ENCODE measurements around the gene TMEM52B.

TMEM52B gene

GRCh38 chr12:10190558-10191388 lies 11.9 kb downstream of the TMEM52B start:
- Histone ChIP-seq H3K4me1 (ENCODE audit: control insufficient read depth, insufficient read depth, low read length) (no peaks in the 10 kb centered on the region), H3K36me3 (ENCODE audit: control insufficient read depth in 2 of 2, insufficient read depth in 1 of 2, low read length in 2 of 2) (no peaks in the 10 kb centered on the region), H3K4me3 (ENCODE audit: low read depth, low read length) (no peak overlapping the region), H3K27ac (ENCODE audit: extremely low read depth, low read depth, low read length) (no peak overlapping the region), H3K9me3 (ENCODE audit: control insufficient read depth, insufficient read depth, low read depth, low read length) (no peaks in the 10 kb centered on the region)
- TF ChIP-seq ZNF791 (tag by site-specific recombination; IDR thresholded peaks at IDR 0.05) (no peak), ZSCAN18 (tag by site-specific recombination; IDR thresholded peaks at IDR 0.05) (no peak), ELK4 (IDR thresholded peaks at IDR 0.05; ENCODE audit: borderline replicate concordance, low read depth, low read length) (no peak), GFI1B (tag by site-specific recombination; IDR thresholded peaks at IDR 0.05) (no peak), ZFP3 (tag by site-specific recombination; IDR thresholded peaks at IDR 0.05; ENCODE audit: low read depth) (no peak), ZNF37A (tag by site-specific recombination; IDR thresholded peaks at IDR 0.05) (no peak), ZNF19 (tag by site-specific recombination; IDR thresholded peaks at IDR 0.05; ENCODE audit: low read depth) (no peak), TSHZ1 (tag by site-specific recombination; IDR thresholded peaks at IDR 0.05; ENCODE audit: borderline replicate concordance) (no peak), ZNF148 (tag by site-specific recombination; IDR thresholded peaks at IDR 0.05; ENCODE audit: borderline replicate concordance) (no peak), BCL11A (tag by site-specific recombination; IDR thresholded peaks at IDR 0.05; ENCODE audit: low read depth) (no peak), SCRT1 (tag by site-specific recombination; IDR thresholded peaks at IDR 0.05; ENCODE audit: borderline replicate concordance) (no peak), SP7 (tag by site-specific recombination; IDR thresholded peaks at IDR 0.05) (no peak), ZNF155 (tag by site-specific recombination; IDR thresholded peaks at IDR 0.05) (no peak), ZNF24 (tag by site-specific recombination; IDR thresholded peaks at IDR 0.05) (no peak), ZNF2 (tag by site-specific recombination; IDR thresholded peaks at IDR 0.05) (peak; percentile 63; the same call in 1 of the 2 replicates), ZNF624 (tag by site-specific recombination; IDR thresholded peaks at IDR 0.05) (no peak), GLI4 (tag by site-specific recombination; IDR thresholded peaks at IDR 0.05) (no peak), ZNF433 (tag by site-specific recombination; IDR thresholded peaks at IDR 0.05; ENCODE audit: low read depth) (no peak), CTCF (tag by site-specific recombination; IDR thresholded peaks at IDR 0.05) (peak; percentile 38; the same call in 1 of the 2 replicates), ZNF354C (tag by site-specific recombination; IDR thresholded peaks at IDR 0.05; ENCODE audit: borderline replicate concordance, low read depth) (no peak), ZNF18 (tag by site-specific recombination; IDR thresholded peaks at IDR 0.05) (no peak), ZNF654 (tag by site-specific recombination; IDR thresholded peaks at IDR 0.05; ENCODE audit: low read depth) (peak; percentile 60), ZNF423 (tag by site-specific recombination; IDR thresholded peaks at IDR 0.05) (no peak)
- ChIA-PET CTCF (interaction anchor here (0.6 to 3.7 kb wide), 13 partner anchors 16 to 157 kb away, joined by 3 to 29 read pairs (median 4); no protein-coding TSS in a partner anchor), POLR2A (no interaction called here)

Measured in HEK293 (cell line).